PC-3 (cell line): ENCODE data around the gene C1orf21. TPM values are rescaled to one million over a fixed set of nuclear protein-coding genes. Genes with fewer than 3 reads are reported as not detected.

Source experiments
- ATAC-seq: fragments of 200-7000 bp; cut with Tn5 transposase; 2 replicates; pipeline ENCODE4 v1.9.1; 2020; ENCODE audit warnings: mild to moderate bottlenecking, moderate library complexity
- BruUV-seq: library from RNA; stranded (reverse); fragments of 400-500 nt; replicated peaks from 2 replicates; lab custom pipeline; 2021; lab: Mats Ljungman, UMichigan
- CTCF ChIA-PET: fragments of 300-600 bp; sonication (Branson Sonifier 250); formaldehyde crosslinking; loops from one replicate; lab custom pipeline; 2022; ENCODE audit warnings: antibody characterized with exemption; lab: Charles Lee
- POLR2A ChIA-PET: fragments of 300-600 bp; sonication (Branson Sonifier 250); formaldehyde crosslinking; loops from one replicate; lab custom pipeline; 2022; ENCODE audit warnings: antibody characterized with exemption; ENCODE audit not compliant: unreplicated experiment; lab: Charles Lee
- DNase-seq: peaks from one replicate; pipeline ENCODE4 v3.0.0-alpha.2; 2015
- H2AFZ ChIP-seq: fragments of 300-600 bp; sonication (generic); 2 replicates; pipeline ENCODE4 v1.6.0; 2016; ENCODE audit warnings: antibody characterized with exemption, low read length
- H3F3A ChIP-seq: fragments of 300-600 bp; sonication (generic); one replicate; pipeline ENCODE4 v1.6.0; 2017; ENCODE audit warnings: antibody characterized with exemption, low read length, control low read depth, mild to moderate bottlenecking; ENCODE audit not compliant: unreplicated experiment
- H3K27ac ChIP-seq: fragments of 300-600 bp; sonication (generic); 2 replicates; pipeline ENCODE4 v1.5.1; 2016; ENCODE audit warnings: mild to moderate bottlenecking, low read length
- H3K27me3 ChIP-seq: fragments of 300-600 bp; sonication (generic); 2 replicates; pipeline ENCODE4 v1.6.1; 2016; ENCODE audit warnings: low read length, mixed read lengths
- H3K36me3 ChIP-seq: fragments of 300-600 bp; sonication (generic); 2 replicates; pipeline ENCODE4 v1.6.1; 2016; ENCODE audit warnings: low read depth, mixed run types, low read length, mixed read lengths
- H3K4me1 ChIP-seq: fragments of 300-600 bp; sonication (generic); 2 replicates; pipeline ENCODE4 v1.5.1; 2016; ENCODE audit warnings: low read length; ENCODE audit not compliant: insufficient read depth
- H3K4me2 ChIP-seq: fragments of 300-600 bp; sonication (generic); 2 replicates; pipeline ENCODE4 v1.6.0; 2016; ENCODE audit warnings: low read length
- H3K4me3 ChIP-seq: fragments of 300-600 bp; sonication (generic); 2 replicates; pipeline ENCODE4 v1.5.1; 2016; ENCODE audit warnings: mild to moderate bottlenecking, low read length, mixed read lengths
- H3K79me2 ChIP-seq: fragments of 300-600 bp; sonication (generic); 2 replicates; pipeline ENCODE4 v1.6.1; 2017; ENCODE audit warnings: low read length, mixed read lengths
- H3K9ac ChIP-seq: fragments of 300-600 bp; sonication (generic); 2 replicates; pipeline ENCODE4 v1.6.0; 2016; ENCODE audit warnings: mild to moderate bottlenecking, low read length
- H3K9me2 ChIP-seq: fragments of 300-600 bp; sonication (generic); replicated peaks from 2 replicates; pipeline ENCODE4 v1.6.1; 2016; ENCODE audit warnings: mixed run types, low read length, mixed read lengths
- H3K9me3 ChIP-seq: fragments of 300-600 bp; sonication (generic); 2 replicates; pipeline ENCODE4 v1.6.1; 2016; ENCODE audit warnings: low read length, mixed read lengths
- H4K20me1 ChIP-seq: fragments of 300-600 bp; sonication (generic); 2 replicates; pipeline ENCODE4 v1.6.1; 2016; ENCODE audit warnings: low read length, mixed read lengths
- CTCF ChIP-seq: fragments of 300-600 bp; sonication (generic); conservative IDR thresholded peaks from 2 replicates; pipeline ENCODE4 v1.5.1; 2017; ENCODE audit warnings: antibody characterized with exemption, low read depth, mild to moderate bottlenecking, low read length
- EZH2 ChIP-seq: fragments of 300-600 bp; sonication (generic); IDR thresholded peaks from one replicate; pipeline ENCODE4 v1.6.1; 2017; ENCODE audit warnings: antibody characterized with exemption, mild to moderate bottlenecking, low read length; ENCODE audit not compliant: unreplicated experiment
- EZH2phosphoT487 ChIP-seq: fragments of 300-600 bp; sonication (generic); IDR thresholded peaks from 2 replicates; pipeline ENCODE4 v1.6.1; 2018; ENCODE audit warnings: mild to moderate bottlenecking, antibody characterized with exemption, low read length, borderline replicate concordance
- intact Hi-C: fragments of 100-400 bp; cut with micrococcal nuclease; formaldehyde crosslinking; loops from 2 replicates; pipeline ENCODE4 v1.9.0; 2023
- total RNA-seq: library from RNA; depleted of rRNA; stranded (reverse); fragments of >200 nt; gene quantifications from 2 replicates; pipeline ENCODE4 v1.2.3, GENCODE V29; 2014

C1orf21 gene
- total RNA-seq, 1 experiment from 2014 or later: 1.3 TPM

GRCh38 chr1:184660462-184661191 is 273.8 kb downstream of the C1orf21 start:
- no peaks in the 10 kb centered on the region for H3K27me3 ChIP-seq
- no peaks in the 10 kb centered on the region for H3K79me2 ChIP-seq
- POLR2A ChIA-PET: no interaction called here
- H3K4me2 ChIP-seq: no peak overlapping the region
- H3K27ac ChIP-seq: no peak overlapping the region
- H4K20me1 ChIP-seq: no peaks in the 10 kb centered on the region
- H3K4me1 ChIP-seq: no peaks in the 10 kb centered on the region
- no peaks in the 10 kb centered on the region for H3K9me2 ChIP-seq
- CTCF ChIA-PET: no interaction called here
- no peak overlapping the region for H3K9ac ChIP-seq
- TF ChIP-seq EZH2phosphoT487: no peak
- TF ChIP-seq EZH2: no peak
- no peak for TF ChIP-seq CTCF
- H3K36me3 ChIP-seq: no peaks in the 10 kb centered on the region
- DNase-seq (no peak), ATAC-seq (no peak)
- BruUV-seq: no TSS peak
- intact Hi-C loops: loop anchor here (5.0 to 10.0 kb wide), 4 partner anchors 68 to 416 kb away; partner anchors contain the start of gene C1orf21
- no peak overlapping the region for H2AFZ ChIP-seq
- H3K4me3 ChIP-seq: no peak overlapping the region
- H3F3A ChIP-seq: no peaks in the 10 kb centered on the region
- no peaks in the 10 kb centered on the region for H3K9me3 ChIP-seq

- H3K4me2 ChIP-seq: no peak overlapping the region
- H3K36me3 ChIP-seq: no peaks in the 10 kb centered on the region
- no peak for ATAC-seq
- CTCF ChIA-PET: interaction anchor here (0.8 kb wide), 1 partner anchor 439 kb away, joined by 3 read pairs; no protein-coding TSS in a partner anchor
- no peak for DNase-seq
- H3F3A ChIP-seq: no peaks in the 10 kb centered on the region
- no peaks in the 10 kb centered on the region for H3K27me3 ChIP-seq
- intact Hi-C loops: loop anchor here (2.0 to 10.0 kb wide), 5 partner anchors 70 to 587 kb away; partner anchors contain the start of gene C1orf21
- no peaks in the 10 kb centered on the region for H4K20me1 ChIP-seq
- no peaks in the 10 kb centered on the region for H3K9me2 ChIP-seq
- H3K9me3 ChIP-seq: no peaks in the 10 kb centered on the region
- no peaks in the 10 kb centered on the region for H3K4me1 ChIP-seq
- TF ChIP-seq CTCF (no peak), EZH2 (no peak), EZH2phosphoT487 (no peak)
- POLR2A ChIA-PET: interaction anchor here (0.6 kb wide), 1 partner anchor 586 kb away, joined by 4 read pairs; no protein-coding TSS in a partner anchor
- H2AFZ ChIP-seq: no peak overlapping the region
- H3K4me3 ChIP-seq: no peak overlapping the region
- BruUV-seq: no TSS peak
- H3K9ac ChIP-seq: no peak overlapping the region
- H3K27ac ChIP-seq: no peak overlapping the region
- no peaks in the 10 kb centered on the region for H3K79me2 ChIP-seq
Measured at GRCh38 chr1:184661801-184662200, 275.0 kb downstream of the C1orf21 start.

- Histone ChIP-seq H3K9ac (peak overlapping the region; percentile 34; the same call in 1 of the 2 replicates), H3K9me2 (no peaks in the 10 kb centered on the region), H3K36me3 (no peaks in the 10 kb centered on the region), H3K79me2 (no peaks in the 10 kb centered on the region), H4K20me1 (no peaks in the 10 kb centered on the region), H3K4me3 (peak overlapping the region; percentile 65), H3K4me2 (peak overlapping the region; percentile 80), H3K27me3 (no peaks in the 10 kb centered on the region), H3K4me1 (no peaks in the 10 kb centered on the region), H3F3A (no peaks in the 10 kb centered on the region), H3K27ac (no peak overlapping the region), H3K9me3 (no peaks in the 10 kb centered on the region), H2AFZ (peak overlapping the region; percentile 87)
- ChIA-PET POLR2A (no interaction called here), CTCF (interaction anchor here (0.6 to 1.5 kb wide), 8 partner anchors 58 to 441 kb away, joined by 3 to 8 read pairs (median 3); no protein-coding TSS in a partner anchor)
- DNase-seq (peak; percentile 69), ATAC-seq (peak; percentile 92)
- no TSS peak for BruUV-seq
- TF ChIP-seq CTCF (peak; percentile 85), EZH2 (no peak), EZH2phosphoT487 (no peak)
- intact Hi-C loops: loop anchor here (5.0 to 10.0 kb wide), 4 partner anchors 72 to 419 kb away; partner anchors contain the start of gene C1orf21
Measured at GRCh38 chr1:184664042-184664660, 277.3 kb downstream of the C1orf21 start.
